Nephron progenitor cell (in vitro differentiated cells): Measurements from ENCODE around the gene P3R3URF.

Source experiments
- DNase-seq: peaks from one replicate; pipeline ENCODE4 v3.0.0; 2021
- H3K27ac Mint-ChIP-seq: 2 replicates; pipeline ENCODE4 v1.8.0; 2021; ENCODE audit warnings: mild to moderate bottlenecking, moderate library complexity, mixed read lengths
- H3K27me3 Mint-ChIP-seq: 2 replicates; pipeline ENCODE4 v1.8.0; 2021; ENCODE audit warnings: mild to moderate bottlenecking, low read depth, mixed read lengths; ENCODE audit not compliant: poor library complexity
- H3K36me3 Mint-ChIP-seq: 2 replicates; pipeline ENCODE4 v1.8.0; 2021; ENCODE audit warnings: low read depth, mixed read lengths
- H3K4me1 Mint-ChIP-seq: 2 replicates; pipeline ENCODE4 v1.8.0; 2021; ENCODE audit warnings: mixed read lengths
- H3K4me3 Mint-ChIP-seq: 2 replicates; pipeline ENCODE4 v1.8.0; 2021; ENCODE audit warnings: mild to moderate bottlenecking, moderate library complexity, mixed read lengths
- H3K9me3 Mint-ChIP-seq: 2 replicates; pipeline ENCODE4 v1.8.0; 2021; ENCODE audit warnings: mild to moderate bottlenecking, moderate library complexity, mixed read lengths
- TF ChIP-seq, protein P1 (sequence below): fragments of 200-600 bp; sonication (generic); IDR thresholded peaks from 2 replicates; pipeline ENCODE4 v1.5.0; 2021; ENCODE audit warnings: antibody characterized with exemption

Gene P3R3URF

DNA sequence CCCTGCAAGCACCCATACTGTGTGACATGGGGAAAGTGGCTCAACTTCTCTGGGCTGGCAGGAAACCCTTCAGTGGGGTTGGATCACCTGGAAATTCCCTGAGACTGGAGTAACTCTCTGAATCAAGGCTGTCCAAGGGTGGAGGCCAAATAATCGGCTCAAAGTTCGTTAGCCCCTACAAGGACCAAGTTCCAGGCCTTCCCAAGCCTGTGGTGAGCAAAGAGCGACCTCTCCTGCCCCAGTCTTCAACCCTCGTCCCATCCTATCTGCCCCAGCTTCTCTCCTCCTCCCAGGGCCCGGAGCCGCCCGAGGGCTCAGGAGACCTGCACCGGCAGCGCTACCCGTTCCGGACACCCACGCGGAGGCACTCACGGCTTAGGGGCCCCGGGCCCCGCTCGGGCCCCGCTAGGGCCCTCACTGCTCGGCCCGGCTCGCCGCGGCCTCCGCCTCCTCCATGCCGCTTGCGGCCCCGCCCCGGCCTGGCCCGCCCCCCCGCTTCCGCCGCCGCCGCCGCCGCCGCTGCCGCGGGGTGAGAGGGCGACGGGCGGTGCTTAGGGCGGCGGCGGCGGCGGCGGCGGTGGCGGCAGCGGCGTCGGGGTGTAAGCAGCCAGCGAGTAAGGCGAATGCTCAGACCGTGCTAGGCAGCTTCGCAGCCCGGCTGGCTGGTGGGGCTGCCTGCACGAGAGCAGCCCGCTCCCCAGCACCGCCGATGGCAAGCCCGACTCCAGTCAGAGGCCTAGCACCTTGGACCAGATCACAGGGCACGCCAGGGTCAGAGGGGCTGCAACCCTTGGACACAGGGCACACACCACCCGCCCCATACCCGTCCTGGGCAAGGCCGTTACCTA, 21.9 kb upstream of the P3R3URF start, which contains the start of gene POMGNT1:
Gene POMGNT1 (minus strand): TSS at position 471 of the 848 bp plus-strand sequence. CDS start 613 bp downstream, outside the sequence.
- Mint-ChIP-seq H3K4me1 (peaks cover 24% of the 10 kb centered on the region), H3K27ac (peak within 1 kb of the TSS; percentile 51), H3K27me3 (peaks cover 12% of the 10 kb centered on the region), H3K36me3 (peaks cover 5% of the 10 kb centered on the region), H3K9me3 (no peaks in the 10 kb centered on the region), H3K4me3 (peak within 1 kb of the TSS; percentile 83)
- TF ChIP-seq, protein P1, sequence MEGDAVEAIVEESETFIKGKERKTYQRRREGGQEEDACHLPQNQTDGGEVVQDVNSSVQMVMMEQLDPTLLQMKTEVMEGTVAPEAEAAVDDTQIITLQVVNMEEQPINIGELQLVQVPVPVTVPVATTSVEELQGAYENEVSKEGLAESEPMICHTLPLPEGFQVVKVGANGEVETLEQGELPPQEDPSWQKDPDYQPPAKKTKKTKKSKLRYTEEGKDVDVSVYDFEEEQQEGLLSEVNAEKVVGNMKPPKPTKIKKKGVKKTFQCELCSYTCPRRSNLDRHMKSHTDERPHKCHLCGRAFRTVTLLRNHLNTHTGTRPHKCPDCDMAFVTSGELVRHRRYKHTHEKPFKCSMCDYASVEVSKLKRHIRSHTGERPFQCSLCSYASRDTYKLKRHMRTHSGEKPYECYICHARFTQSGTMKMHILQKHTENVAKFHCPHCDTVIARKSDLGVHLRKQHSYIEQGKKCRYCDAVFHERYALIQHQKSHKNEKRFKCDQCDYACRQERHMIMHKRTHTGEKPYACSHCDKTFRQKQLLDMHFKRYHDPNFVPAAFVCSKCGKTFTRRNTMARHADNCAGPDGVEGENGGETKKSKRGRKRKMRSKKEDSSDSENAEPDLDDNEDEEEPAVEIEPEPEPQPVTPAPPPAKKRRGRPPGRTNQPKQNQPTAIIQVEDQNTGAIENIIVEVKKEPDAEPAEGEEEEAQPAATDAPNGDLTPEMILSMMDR = no peak
- DNase-seq = peak; percentile 82

DNA sequence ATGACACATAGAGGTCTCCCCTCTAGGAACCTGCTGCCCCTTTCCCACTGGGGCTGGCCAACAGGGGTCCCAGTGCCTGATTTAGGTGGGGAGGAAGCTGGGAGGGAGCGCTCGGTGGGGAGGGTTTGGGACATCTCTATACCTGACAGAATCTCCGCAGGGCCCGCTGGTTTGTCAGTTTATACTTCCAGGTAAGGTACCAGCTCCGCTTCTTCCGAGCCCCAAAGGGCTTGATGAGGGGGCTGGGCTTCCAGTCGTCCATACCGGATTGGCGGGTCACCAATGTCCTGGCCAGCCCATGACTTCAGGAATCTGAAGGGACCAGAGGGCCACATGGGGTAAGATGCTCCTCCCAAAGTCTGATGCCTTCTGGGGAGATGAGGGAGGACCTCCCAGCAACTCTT, 21.3 kb upstream of the P3R3URF start:
- H3K27me3 Mint-ChIP-seq = peaks cover 9% of the 10 kb centered on the region
- no peak for DNase-seq
- peaks cover 10% of the 10 kb centered on the region for H3K36me3 Mint-ChIP-seq
- peaks cover 18% of the 10 kb centered on the region for H3K4me1 Mint-ChIP-seq
- peak overlapping the region; percentile 83 for H3K4me3 Mint-ChIP-seq
- H3K27ac Mint-ChIP-seq = no peak overlapping the region
- no peaks in the 10 kb centered on the region for H3K9me3 Mint-ChIP-seq
- TF ChIP-seq, protein P1 = no peak

DNA sequence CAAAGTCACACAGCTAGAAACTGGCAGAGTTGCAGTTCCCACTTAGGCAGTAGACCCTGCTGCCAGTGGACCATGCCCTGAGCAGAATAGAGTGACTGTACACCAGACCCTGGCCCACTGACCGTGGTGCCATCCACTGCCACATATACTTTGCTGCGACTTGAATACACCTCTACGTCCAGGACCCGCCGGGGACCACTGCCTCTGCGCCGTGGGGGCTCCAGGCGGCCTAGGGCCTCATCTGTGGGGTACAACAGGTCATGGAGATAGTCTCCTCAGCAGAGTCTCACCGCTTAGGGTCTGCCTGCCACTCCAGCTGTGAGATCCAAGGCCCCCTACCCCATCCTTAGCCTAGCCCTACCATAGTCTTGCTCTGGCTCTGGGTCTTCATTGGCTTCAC, 20.3 kb upstream of the P3R3URF start:
- no peak overlapping the region for H3K27ac Mint-ChIP-seq
- peaks cover 8% of the 10 kb centered on the region for H3K27me3 Mint-ChIP-seq
- TF ChIP-seq, protein P1 = no peak
- no peaks in the 10 kb centered on the region for H3K9me3 Mint-ChIP-seq
- no peak for DNase-seq
- H3K4me1 Mint-ChIP-seq = peaks cover 16% of the 10 kb centered on the region
- H3K36me3 Mint-ChIP-seq = peaks cover 11% of the 10 kb centered on the region
- peak overlapping the region; percentile 83 for H3K4me3 Mint-ChIP-seq

DNA sequence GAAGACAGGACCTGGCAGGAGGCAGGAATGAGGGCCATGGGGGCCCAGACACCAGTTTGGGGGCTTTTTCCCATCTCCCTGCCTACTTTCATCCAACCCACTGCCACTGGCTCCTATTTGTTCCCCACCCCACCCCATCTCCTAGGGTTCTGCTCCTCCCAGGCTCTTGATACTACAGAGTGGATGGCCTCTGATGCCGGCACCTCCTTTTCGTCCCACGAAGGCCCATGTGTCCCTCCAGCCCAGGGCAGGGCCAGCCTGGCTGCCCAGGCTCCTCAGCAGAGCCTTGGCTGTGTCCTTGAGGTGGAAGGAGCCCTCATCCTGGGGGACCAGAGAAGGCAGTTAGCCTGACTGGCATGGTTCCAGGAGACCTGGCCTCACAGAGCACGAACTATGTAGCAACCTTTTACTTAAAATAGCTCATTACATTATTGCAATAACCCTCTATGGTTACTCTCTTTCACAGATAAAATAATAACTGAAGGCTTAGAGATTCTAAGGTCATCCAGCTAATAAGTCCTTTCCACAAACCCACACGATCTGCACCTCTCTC, 18.4 kb upstream of the P3R3URF start:
- DNase-seq = no peak
- H3K36me3 Mint-ChIP-seq = peaks cover 26% of the 10 kb centered on the region
- H3K9me3 Mint-ChIP-seq = no peaks in the 10 kb centered on the region
- H3K4me1 Mint-ChIP-seq = peaks cover 8% of the 10 kb centered on the region
- H3K4me3 Mint-ChIP-seq = no peak overlapping the region
- peaks cover 3% of the 10 kb centered on the region for H3K27me3 Mint-ChIP-seq
- no peak overlapping the region for H3K27ac Mint-ChIP-seq
- TF ChIP-seq, protein P1 = no peak

DNA sequence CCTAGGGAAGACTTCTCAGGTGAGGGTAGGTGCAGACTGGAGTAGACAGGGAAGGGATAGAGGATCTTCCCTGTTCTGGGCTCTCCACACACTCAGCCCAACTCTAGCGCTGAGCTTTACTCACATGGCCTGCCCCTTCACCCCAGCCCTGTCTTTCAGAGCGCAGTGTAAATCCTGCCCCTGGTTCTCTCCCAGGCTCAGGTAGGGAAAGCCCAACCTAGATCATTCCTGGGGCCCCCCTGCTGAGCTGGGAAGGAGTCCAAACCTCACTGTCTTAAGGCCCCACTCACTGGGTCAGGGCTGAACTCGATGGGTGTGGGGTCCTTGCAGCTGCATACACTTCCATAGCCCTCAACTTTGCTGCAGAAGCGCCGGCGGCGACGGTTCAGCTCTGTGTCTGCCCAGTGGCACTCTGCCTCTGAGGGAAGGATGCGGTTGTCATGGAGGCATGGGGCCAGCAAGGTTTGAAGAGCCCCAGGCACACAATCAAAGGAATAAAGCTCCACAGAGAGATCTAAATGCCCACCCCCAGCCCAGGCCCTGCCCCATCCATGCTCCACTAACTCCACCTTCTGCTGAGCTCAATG, 17.8 kb upstream of the P3R3URF start:
- peak overlapping the region; percentile 48 for H3K27ac Mint-ChIP-seq
- TF ChIP-seq, protein P1 = no peak
- peaks cover 8% of the 10 kb centered on the region for H3K4me1 Mint-ChIP-seq
- H3K9me3 Mint-ChIP-seq = no peaks in the 10 kb centered on the region
- H3K27me3 Mint-ChIP-seq = peaks cover 3% of the 10 kb centered on the region
- H3K4me3 Mint-ChIP-seq = no peak overlapping the region
- no peak for DNase-seq
- H3K36me3 Mint-ChIP-seq = peaks cover 32% of the 10 kb centered on the region
